ENCODE measurements around the gene HNRNPM.

HNRNPM gene

GRCh38 chr19:8489561-8490394 lies 45.0 kb downstream of the HNRNPM start:
- H3K4me3 ChIP-seq, result no peak overlapping the region
- H3K9me3 ChIP-seq, result no peaks in the 10 kb centered on the region
- intact Hi-C loops (cut with DNase I; ENCODE audit: low total_unique reads), result no loop called here
- H3K4me1 ChIP-seq, result no peaks in the 10 kb centered on the region
- no peak for TF ChIP-seq CTCF (IDR thresholded peaks at IDR 0.05)
- DNase-seq, result no peak
- peaks cover 44 to 68% (median 50%) of the 10 kb centered on the region in 3 donors for H3K36me3 ChIP-seq
- no peak overlapping the region for H3K27ac ChIP-seq
- H3K27me3 ChIP-seq, result no peaks in the 10 kb centered on the region

GRCh38 chr19:8490395-8490760 lies 45.6 kb downstream of the HNRNPM start:
- no peaks in the 10 kb centered on the region for H3K27me3 ChIP-seq
- H3K9me3 ChIP-seq, result no peaks in the 10 kb centered on the region
- H3K27ac ChIP-seq, result no peak overlapping the region
- TF ChIP-seq CTCF (IDR thresholded peaks at IDR 0.05), result no peak
- H3K4me1 ChIP-seq, result no peaks in the 10 kb centered on the region
- intact Hi-C loops (cut with DNase I; ENCODE audit: low total_unique reads), result no loop called here
- peaks cover 38 to 62% (median 44%) of the 10 kb centered on the region in 3 donors for H3K36me3 ChIP-seq
- no peak for DNase-seq
- H3K4me3 ChIP-seq, result no peak overlapping the region

GRCh38 chr19:8490873-8491272 lies 46.1 kb downstream of the HNRNPM start:
- TF ChIP-seq CTCF (IDR thresholded peaks at IDR 0.05), result no peak
- H3K9me3 ChIP-seq, result no peaks in the 10 kb centered on the region
- no peak overlapping the region for H3K4me3 ChIP-seq
- H3K36me3 ChIP-seq, result peaks cover 33 to 57% (median 39%) of the 10 kb centered on the region in 3 donors
- H3K27ac ChIP-seq, result no peak overlapping the region
- H3K27me3 ChIP-seq, result no peaks in the 10 kb centered on the region
- DNase-seq, result no peak
- no peaks in the 10 kb centered on the region for H3K4me1 ChIP-seq
- intact Hi-C loops (cut with DNase I; ENCODE audit: low total_unique reads), result no loop called here

GRCh38 chr19:8491574-8491973 lies 46.8 kb downstream of the HNRNPM start:
- H3K4me1 ChIP-seq, result no peaks in the 10 kb centered on the region
- no peak overlapping the region for H3K4me3 ChIP-seq
- intact Hi-C loops (cut with DNase I; ENCODE audit: low total_unique reads), result no loop called here
- H3K27me3 ChIP-seq, result no peaks in the 10 kb centered on the region
- H3K9me3 ChIP-seq, result no peaks in the 10 kb centered on the region
- peaks cover 26 to 50% (median 32%) of the 10 kb centered on the region in 3 donors for H3K36me3 ChIP-seq
- no peak for DNase-seq
- TF ChIP-seq CTCF (IDR thresholded peaks at IDR 0.05), result no peak
- H3K27ac ChIP-seq, result no peak overlapping the region

GRCh38 chr19:8494158-8494557 lies 49.4 kb downstream of the HNRNPM start:
- H3K27ac ChIP-seq, result no peak overlapping the region
- H3K9me3 ChIP-seq, result no peaks in the 10 kb centered on the region
- peaks cover 1 to 24% (median 7%) of the 10 kb centered on the region in 3 donors for H3K36me3 ChIP-seq
- TF ChIP-seq CTCF (IDR thresholded peaks at IDR 0.05), result no peak
- H3K4me1 ChIP-seq, result no peaks in the 10 kb centered on the region
- intact Hi-C loops (cut with DNase I; ENCODE audit: low total_unique reads), result no loop called here
- no peak for DNase-seq
- H3K4me3 ChIP-seq, result no peak overlapping the region
- no peaks in the 10 kb centered on the region for H3K27me3 ChIP-seq

Measured in tibial artery (tissue), 4 donors.